Occipital lobe (tissue), 2 donors: ENCODE data around the gene KIF12. TPM values are rescaled to one million over a fixed set of nuclear protein-coding genes. Genes with fewer than 3 reads are reported as not detected.
"Not testable (repeated sequence)": the region's sequence is repeated elsewhere in the genome, so short reads cannot be mapped to it uniquely, and the experiment has no call there.

Experiments
- DNase-seq: peaks from one replicate; lab custom pipeline; 2025; lab: John Stamatoyannopoulos, UW
- total RNA-seq: library from RNA; depleted of rRNA; stranded (reverse); fragments of >200 nt; gene quantifications from one replicate; pipeline ENCODE4 v1.2.3, GENCODE V29; 2014

KIF12 gene
- total RNA-seq, 1 donor from 2014 or later = 3.3 TPM

GRCh38 chr9:114047717-114048116 lies 51.4 kb downstream of the KIF12 start:
- DNase-seq = no peak

GRCh38 chr9:114046875-114047274 lies 52.2 kb downstream of the KIF12 start:
- DNase-seq = no peak

- DNase-seq = no peak
Measured at GRCh38 chr9:114046237-114046755, 52.8 kb downstream of the KIF12 start.

- not testable (repeated sequence) for DNase-seq
Measured at GRCh38 chr9:114043660-114044059, 55.4 kb downstream of the KIF12 start.

Other genes with a start within 250 kb of the KIF12 start
- gene ZNF618, start 223.0 kb downstream of the KIF12 start, total RNA-seq = 5.8 TPM
- 1.6 TPM for gene AMBP, start 21.0 kb downstream of the KIF12 start, total RNA-seq
- 1.4 TPM for gene COL27A1, start 56.2 kb upstream of the KIF12 start, total RNA-seq
- gene ORM1, start 223.8 kb upstream of the KIF12 start, total RNA-seq = not detected
- gene ORM2, start 230.6 kb upstream of the KIF12 start, total RNA-seq = not detected